Measurements from ENCODE around the gene FARS2. TPM values are rescaled to one million over a fixed set of nuclear protein-coding genes. Genes with fewer than 3 reads are reported as not detected.
"Not testable (repeated sequence)": the region's sequence is repeated elsewhere in the genome, so short reads cannot be mapped to it uniquely, and the experiment has no call there.

Gene FARS2
- polyA plus RNA-seq, 1 donor from 2014 or later, result 11.9 TPM

DNA sequence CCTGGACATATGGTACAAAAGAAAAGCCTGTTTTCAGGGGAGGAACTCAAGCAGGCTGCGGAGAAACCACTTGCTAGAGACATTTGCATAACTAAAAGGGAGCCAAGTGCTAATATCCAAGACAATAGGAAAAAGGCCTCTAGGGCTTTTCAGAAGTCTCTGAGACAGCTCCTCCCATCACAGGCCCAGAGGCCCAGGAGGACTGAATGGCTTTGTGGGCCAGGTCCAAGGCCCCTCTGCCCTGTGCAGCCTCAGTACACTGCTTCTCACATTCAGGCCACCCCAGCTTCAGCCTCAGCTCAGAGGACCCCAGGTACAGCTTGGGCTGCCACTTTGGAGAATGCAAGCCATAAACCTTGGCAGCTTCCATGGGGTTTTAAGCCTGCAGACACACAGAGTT is 545.1 kb downstream of the FARS2 start:
- not testable (repeated sequence) for H3K9me2 ChIP-seq (ENCODE audit: insufficient read depth, low read length); H3K27ac ChIP-seq (ENCODE audit: low read length); H2AFZ ChIP-seq (ENCODE audit: low read depth, low read length); H4K20me1 ChIP-seq (ENCODE audit: insufficient read depth); H3F3A ChIP-seq (ENCODE audit: insufficient read depth, low read length, poor library complexity, severe bottlenecking); H3K9ac ChIP-seq (ENCODE audit: low read length); H3K4me3 ChIP-seq (ENCODE audit: low read length); H3K27me3 ChIP-seq (ENCODE audit: insufficient read depth, low read depth, low read length); H3K79me2 ChIP-seq (replicated peaks; ENCODE audit: insufficient read depth, low read length); H3K4me2 ChIP-seq (ENCODE audit: low read length); H3K36me3 ChIP-seq (ENCODE audit: insufficient read depth, low read length); H3K9me3 ChIP-seq (ENCODE audit: low read length)

DNA sequence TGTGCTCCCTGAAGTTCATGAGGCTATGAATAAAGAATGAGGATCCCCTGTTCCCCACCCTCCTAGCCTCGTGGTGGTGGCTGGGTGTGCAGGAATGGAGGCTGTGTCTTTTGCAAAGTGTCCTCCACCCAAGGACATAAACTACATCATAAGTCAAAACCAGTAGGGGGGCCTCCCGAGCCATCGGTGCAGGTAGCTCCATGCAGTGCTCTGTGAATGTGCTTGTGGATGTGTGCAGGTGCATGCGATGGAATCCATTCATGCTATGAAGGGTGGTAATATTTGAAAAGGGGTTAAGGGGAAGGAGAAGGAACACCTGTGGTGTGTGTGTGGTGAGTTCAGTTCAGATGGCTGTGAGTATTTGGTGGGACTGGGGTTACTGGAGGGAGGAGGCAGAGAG is 548.1 kb downstream of the FARS2 start:
- TF ChIP-seq TAF1 (IDR thresholded peaks at IDR 0.05; ENCODE audit: low read depth) (no peak), POLR2AphosphoS5 (IDR thresholded peaks at IDR 0.05) (no peak), RAD21 (conservative IDR thresholded peaks at IDR 0.05) (no peak), SMC3 (conservative IDR thresholded peaks at IDR 0.05; ENCODE audit: poor library complexity) (no peak), EP300 (conservative IDR thresholded peaks at IDR 0.05; ENCODE audit: poor library complexity, severe bottlenecking) (no peak), MXI1 (conservative IDR thresholded peaks at IDR 0.05; ENCODE audit: poor library complexity, severe bottlenecking) (no peak), EZH2 (IDR thresholded peaks at IDR 0.05; ENCODE audit: borderline replicate concordance, insufficient read depth, low read length, poor library complexity, severe bottlenecking) (no peak)
- TF ChIP-seq, protein P1, sequence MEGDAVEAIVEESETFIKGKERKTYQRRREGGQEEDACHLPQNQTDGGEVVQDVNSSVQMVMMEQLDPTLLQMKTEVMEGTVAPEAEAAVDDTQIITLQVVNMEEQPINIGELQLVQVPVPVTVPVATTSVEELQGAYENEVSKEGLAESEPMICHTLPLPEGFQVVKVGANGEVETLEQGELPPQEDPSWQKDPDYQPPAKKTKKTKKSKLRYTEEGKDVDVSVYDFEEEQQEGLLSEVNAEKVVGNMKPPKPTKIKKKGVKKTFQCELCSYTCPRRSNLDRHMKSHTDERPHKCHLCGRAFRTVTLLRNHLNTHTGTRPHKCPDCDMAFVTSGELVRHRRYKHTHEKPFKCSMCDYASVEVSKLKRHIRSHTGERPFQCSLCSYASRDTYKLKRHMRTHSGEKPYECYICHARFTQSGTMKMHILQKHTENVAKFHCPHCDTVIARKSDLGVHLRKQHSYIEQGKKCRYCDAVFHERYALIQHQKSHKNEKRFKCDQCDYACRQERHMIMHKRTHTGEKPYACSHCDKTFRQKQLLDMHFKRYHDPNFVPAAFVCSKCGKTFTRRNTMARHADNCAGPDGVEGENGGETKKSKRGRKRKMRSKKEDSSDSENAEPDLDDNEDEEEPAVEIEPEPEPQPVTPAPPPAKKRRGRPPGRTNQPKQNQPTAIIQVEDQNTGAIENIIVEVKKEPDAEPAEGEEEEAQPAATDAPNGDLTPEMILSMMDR (IDR thresholded peaks at IDR 0.05; ENCODE audit: poor library complexity, severe bottlenecking), result no peak
- TF ChIP-seq, protein P2, sequence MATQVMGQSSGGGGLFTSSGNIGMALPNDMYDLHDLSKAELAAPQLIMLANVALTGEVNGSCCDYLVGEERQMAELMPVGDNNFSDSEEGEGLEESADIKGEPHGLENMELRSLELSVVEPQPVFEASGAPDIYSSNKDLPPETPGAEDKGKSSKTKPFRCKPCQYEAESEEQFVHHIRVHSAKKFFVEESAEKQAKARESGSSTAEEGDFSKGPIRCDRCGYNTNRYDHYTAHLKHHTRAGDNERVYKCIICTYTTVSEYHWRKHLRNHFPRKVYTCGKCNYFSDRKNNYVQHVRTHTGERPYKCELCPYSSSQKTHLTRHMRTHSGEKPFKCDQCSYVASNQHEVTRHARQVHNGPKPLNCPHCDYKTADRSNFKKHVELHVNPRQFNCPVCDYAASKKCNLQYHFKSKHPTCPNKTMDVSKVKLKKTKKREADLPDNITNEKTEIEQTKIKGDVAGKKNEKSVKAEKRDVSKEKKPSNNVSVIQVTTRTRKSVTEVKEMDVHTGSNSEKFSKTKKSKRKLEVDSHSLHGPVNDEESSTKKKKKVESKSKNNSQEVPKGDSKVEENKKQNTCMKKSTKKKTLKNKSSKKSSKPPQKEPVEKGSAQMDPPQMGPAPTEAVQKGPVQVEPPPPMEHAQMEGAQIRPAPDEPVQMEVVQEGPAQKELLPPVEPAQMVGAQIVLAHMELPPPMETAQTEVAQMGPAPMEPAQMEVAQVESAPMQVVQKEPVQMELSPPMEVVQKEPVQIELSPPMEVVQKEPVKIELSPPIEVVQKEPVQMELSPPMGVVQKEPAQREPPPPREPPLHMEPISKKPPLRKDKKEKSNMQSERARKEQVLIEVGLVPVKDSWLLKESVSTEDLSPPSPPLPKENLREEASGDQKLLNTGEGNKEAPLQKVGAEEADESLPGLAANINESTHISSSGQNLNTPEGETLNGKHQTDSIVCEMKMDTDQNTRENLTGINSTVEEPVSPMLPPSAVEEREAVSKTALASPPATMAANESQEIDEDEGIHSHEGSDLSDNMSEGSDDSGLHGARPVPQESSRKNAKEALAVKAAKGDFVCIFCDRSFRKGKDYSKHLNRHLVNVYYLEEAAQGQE (IDR thresholded peaks at IDR 0.05; ENCODE audit: borderline replicate concordance), result no peak
- Histone ChIP-seq H3K9ac (ENCODE audit: low read length) (no peak overlapping the region), H2AFZ (ENCODE audit: low read depth, low read length) (no peak overlapping the region), H3K36me3 (ENCODE audit: insufficient read depth, low read length) (no peaks in the 10 kb centered on the region), H3K4me3 (ENCODE audit: low read length) (no peak overlapping the region), H3F3A (ENCODE audit: insufficient read depth, low read length, poor library complexity, severe bottlenecking) (no peaks in the 10 kb centered on the region), H3K9me3 (ENCODE audit: low read length) (peaks cover 5% of the 10 kb centered on the region), H4K20me1 (ENCODE audit: insufficient read depth) (no peaks in the 10 kb centered on the region), H3K79me2 (replicated peaks; ENCODE audit: insufficient read depth, low read length) (no peaks in the 10 kb centered on the region), H3K9me2 (ENCODE audit: insufficient read depth, low read length) (no peaks in the 10 kb centered on the region), H3K4me2 (ENCODE audit: low read length) (no peak overlapping the region), H3K27me3 (ENCODE audit: insufficient read depth, low read depth, low read length) (no peaks in the 10 kb centered on the region), H3K27ac (ENCODE audit: low read length) (no peak overlapping the region)

DNA sequence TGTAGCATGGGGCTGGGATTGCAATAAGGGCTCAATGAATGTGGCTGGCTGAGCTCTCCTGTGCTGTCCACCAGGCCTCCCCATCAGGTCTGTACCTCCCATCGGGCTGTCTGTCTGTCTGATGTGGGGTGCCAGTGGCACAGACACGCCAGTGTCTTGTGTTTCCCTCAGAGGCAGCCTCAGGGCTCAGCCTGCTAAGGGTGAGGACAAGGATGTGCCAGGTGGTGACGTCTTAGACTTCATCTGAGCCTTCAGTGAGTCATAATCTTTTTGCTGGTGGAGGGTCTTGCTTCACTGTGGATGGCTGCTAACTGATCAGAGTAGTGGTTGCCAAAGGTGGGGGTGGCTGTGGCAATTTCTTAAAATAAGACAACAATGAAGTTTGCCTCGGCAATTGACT is 550.7 kb downstream of the FARS2 start:
- H3K4me3 ChIP-seq (ENCODE audit: low read length), result no peak overlapping the region
- no peaks in the 10 kb centered on the region for H3K27me3 ChIP-seq (ENCODE audit: insufficient read depth, low read depth, low read length)
- H3K4me2 ChIP-seq (ENCODE audit: low read length), result no peak overlapping the region
- no peaks in the 10 kb centered on the region for H3K9me2 ChIP-seq (ENCODE audit: insufficient read depth, low read length)
- no peak overlapping the region for H3K27ac ChIP-seq (ENCODE audit: low read length)
- no peak overlapping the region for H3K9ac ChIP-seq (ENCODE audit: low read length)
- H3F3A ChIP-seq (ENCODE audit: insufficient read depth, low read length, poor library complexity, severe bottlenecking), result no peaks in the 10 kb centered on the region
- H3K9me3 ChIP-seq (ENCODE audit: low read length), result no peaks in the 10 kb centered on the region
- TF ChIP-seq EP300 (conservative IDR thresholded peaks at IDR 0.05; ENCODE audit: poor library complexity, severe bottlenecking) (no peak), EZH2 (IDR thresholded peaks at IDR 0.05; ENCODE audit: borderline replicate concordance, insufficient read depth, low read length, poor library complexity, severe bottlenecking) (no peak), POLR2AphosphoS5 (IDR thresholded peaks at IDR 0.05) (no peak), TAF1 (IDR thresholded peaks at IDR 0.05; ENCODE audit: low read depth) (no peak), MXI1 (conservative IDR thresholded peaks at IDR 0.05; ENCODE audit: poor library complexity, severe bottlenecking) (no peak), RAD21 (conservative IDR thresholded peaks at IDR 0.05) (no peak)
- TF ChIP-seq, protein P2 (IDR thresholded peaks at IDR 0.05; ENCODE audit: borderline replicate concordance), result no peak
- no peaks in the 10 kb centered on the region for H3K36me3 ChIP-seq (ENCODE audit: insufficient read depth, low read length)
- no peaks in the 10 kb centered on the region for H3K79me2 ChIP-seq (replicated peaks; ENCODE audit: insufficient read depth, low read length)
- no peaks in the 10 kb centered on the region for H4K20me1 ChIP-seq (ENCODE audit: insufficient read depth)
- H2AFZ ChIP-seq (ENCODE audit: low read depth, low read length), result no peak overlapping the region
